Measurements from ENCODE around the gene NELL1.

GRCh38 chr11:20909995-20910726 lies 240.8 kb downstream of the NELL1 start:
- no peak for TF ChIP-seq POLR2A (IDR thresholded peaks at IDR 0.05; ENCODE audit: low read depth, low read length)
- no peak for TF ChIP-seq POLR2AphosphoS5 (IDR thresholded peaks at IDR 0.05; ENCODE audit: low read depth, low read length)
- TF ChIP-seq TAF1 (IDR thresholded peaks at IDR 0.05; ENCODE audit: low read depth, low read length): no peak
- TF ChIP-seq PAX5 (IDR thresholded peaks at IDR 0.05; ENCODE audit: insufficient read depth, low read length, severe bottlenecking): no peak
- TF ChIP-seq POU2F2 (IDR thresholded peaks at IDR 0.05; ENCODE audit: low read depth, low read length): no peak
- TF ChIP-seq SPI1 (IDR thresholded peaks at IDR 0.05; ENCODE audit: low read depth, low read length): no peak
